NCI-H446 treated with DMSO at 0.1 percent for 48 hours (cell line): Measurements from ENCODE around the gene APC2.

Experiments
- DNase-seq: peaks from one replicate; lab custom pipeline; 2025; lab: John Stamatoyannopoulos, UW

The APC2 gene

DNA sequence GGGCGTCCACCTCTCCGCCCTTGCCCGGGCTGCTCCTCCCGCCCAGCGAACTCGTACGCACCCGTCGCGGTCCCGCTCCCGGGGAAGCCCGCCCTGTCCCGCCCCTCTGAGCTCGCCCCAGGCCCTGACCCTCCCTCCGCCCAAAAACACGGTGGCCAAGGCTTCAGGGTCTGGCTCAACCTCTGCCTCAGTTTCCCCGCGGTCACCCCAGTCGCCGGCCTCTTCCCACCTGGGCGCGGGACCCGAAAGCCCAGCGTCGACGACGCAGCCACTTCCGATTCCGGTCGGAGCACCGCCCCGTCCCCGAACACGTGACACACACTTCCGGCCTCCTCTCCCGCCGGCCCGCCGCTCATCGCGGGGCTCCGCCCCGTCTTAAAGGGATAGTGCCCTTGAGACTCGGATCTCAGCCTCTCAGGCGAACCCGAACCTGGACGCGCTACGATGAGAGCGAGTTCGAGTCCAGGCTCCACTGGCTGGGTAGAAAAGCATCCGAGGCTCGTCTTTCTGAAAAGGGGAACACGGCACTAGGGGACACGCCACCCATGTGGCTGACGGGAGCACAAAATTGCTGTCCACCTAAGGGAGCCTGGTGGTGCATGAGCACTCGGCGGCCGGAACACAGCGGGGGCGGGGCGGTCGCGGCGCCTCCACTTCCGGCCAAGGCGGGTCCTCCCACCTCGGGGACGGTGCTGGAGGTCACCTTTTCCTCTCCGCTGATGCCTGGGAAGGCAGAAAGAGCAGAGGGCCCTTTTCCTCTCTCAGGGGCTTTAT is 29.2 kb downstream of the APC2 start, which contains the start of gene C19orf25:
Gene C19orf25 (minus strand): TSS at position 282 of the 774 bp plus-strand sequence. CDS start 312 bp downstream, outside the sequence.
- DNase-seq, result peak; percentile 88

DNA sequence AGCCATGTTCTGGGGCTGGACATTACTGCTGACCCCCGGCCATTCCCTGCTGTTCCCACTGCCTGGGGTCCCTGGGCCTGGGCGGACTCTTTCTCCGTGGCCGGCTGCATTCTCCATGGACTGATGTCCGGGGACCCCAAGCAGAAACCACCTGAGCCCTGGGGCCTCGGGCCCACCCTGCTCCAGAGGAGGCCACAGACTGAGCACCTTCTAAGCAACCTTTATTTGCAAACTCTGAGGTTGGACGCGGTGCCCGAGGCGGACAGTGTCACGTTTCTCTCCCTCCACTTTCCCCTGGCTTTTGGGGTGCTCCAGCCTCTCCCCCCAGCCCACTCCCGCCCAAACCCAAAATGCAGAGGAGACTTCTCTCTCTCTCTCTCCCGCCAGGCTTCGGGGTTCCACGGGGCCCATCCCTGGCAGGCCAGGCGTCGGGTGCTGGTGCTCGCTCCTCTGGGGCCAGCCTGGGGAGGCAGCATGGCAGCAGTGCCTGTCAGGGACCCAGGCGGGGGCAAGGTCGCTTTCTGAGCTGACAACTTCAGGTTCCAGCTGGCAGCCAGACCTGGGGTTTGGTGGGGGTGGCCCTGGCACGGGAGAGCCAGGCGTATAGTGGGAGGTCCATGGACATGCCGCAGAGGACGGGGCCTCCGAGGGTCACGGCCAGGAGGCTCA is 31.4 kb downstream of the APC2 start:
- DNase-seq, result no peak

DNA sequence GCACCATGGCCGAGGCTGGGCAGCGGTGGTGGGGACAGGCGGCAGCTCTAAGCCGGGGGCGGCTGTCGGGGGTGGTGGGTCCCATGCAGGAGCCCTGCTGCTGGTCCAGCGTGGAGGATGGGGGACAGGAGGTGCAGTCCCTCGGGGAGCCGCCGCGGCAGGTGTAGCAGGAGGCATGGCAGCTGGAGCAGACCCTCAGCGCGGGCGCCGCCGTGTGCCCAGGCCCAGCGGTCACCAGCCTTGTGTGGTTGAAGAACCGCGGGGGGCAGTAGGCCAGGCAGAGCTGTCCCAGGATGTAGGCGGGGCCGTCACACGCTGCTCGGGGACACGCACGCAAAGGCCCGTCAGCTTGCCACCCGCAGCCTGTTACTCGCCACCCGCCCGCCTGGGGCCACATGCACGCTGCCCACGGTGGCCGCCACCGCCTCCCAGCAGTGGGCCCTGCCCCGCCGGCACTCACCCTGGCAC is 32.0 kb downstream of the APC2 start:
- DNase-seq, result no peak

- DNase-seq, result no peak
These were observed 32.6 kb downstream of the APC2 start for GRCh38 chr19:1482361-1483130.

DNA sequence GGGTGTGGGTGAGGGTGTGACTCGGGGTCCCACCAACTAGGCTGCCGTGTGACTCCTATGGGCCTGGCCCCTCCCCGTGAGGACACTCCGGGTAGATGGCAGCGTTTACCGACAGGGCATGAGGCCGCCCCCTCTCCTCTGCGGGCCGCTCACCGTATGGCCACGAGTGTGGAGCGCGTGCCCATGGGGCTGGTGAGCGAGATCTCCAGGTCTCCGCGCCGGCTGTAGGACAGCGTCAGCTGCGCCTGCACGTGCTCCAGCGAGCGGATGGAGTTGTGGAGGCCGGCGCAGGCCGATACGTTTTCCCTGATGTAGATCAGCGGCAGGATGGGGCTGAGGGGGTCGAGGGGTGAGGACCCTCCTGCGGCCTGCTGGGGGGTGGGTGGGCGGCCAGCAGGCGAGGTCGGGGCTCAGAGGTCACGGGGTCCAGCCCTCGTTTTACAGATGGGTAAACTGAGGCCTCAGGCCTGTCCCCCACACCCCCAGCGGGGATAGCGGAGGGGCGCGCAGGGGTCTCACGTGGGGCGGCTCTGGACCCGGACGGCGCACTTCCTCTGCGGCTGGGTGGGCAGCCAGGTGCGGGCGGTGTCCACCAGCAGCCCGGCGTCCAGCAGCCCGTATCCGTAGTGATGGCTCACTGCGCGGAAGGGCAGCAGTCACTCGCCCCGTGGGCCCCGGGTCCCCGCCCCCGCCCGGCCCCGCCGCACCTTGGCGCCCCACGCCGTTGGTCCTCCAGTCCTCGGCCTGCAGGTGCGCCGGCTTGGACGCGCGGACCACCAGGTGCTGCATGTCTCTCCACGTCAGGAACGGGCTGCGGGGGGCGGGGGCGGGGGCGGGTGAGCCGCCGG is 33.4 kb downstream of the APC2 start:
- DNase-seq, result no peak

DNA sequence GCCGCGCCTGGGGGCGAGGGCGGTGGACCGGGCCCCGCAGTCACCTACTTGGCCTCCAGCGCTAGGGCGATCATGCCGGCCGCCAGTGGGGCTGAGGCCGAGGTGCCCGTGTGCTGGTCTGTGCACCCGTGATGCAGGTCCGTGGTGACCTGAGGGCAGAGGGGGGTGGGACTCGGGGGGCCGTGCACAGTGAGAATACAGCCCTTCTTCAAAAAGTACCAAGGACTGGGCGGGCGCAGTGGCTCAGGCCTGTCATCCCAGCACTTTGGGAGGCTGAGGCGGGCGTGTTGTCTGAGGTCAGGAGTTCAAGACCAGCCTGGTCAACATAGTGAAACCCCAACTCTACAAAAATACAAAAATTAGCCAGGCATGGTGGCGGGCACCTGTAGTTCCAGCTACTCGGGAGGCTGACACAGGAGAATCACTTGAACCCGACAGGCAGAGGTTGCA is 34.1 kb downstream of the APC2 start:
- no peak for DNase-seq

DNA sequence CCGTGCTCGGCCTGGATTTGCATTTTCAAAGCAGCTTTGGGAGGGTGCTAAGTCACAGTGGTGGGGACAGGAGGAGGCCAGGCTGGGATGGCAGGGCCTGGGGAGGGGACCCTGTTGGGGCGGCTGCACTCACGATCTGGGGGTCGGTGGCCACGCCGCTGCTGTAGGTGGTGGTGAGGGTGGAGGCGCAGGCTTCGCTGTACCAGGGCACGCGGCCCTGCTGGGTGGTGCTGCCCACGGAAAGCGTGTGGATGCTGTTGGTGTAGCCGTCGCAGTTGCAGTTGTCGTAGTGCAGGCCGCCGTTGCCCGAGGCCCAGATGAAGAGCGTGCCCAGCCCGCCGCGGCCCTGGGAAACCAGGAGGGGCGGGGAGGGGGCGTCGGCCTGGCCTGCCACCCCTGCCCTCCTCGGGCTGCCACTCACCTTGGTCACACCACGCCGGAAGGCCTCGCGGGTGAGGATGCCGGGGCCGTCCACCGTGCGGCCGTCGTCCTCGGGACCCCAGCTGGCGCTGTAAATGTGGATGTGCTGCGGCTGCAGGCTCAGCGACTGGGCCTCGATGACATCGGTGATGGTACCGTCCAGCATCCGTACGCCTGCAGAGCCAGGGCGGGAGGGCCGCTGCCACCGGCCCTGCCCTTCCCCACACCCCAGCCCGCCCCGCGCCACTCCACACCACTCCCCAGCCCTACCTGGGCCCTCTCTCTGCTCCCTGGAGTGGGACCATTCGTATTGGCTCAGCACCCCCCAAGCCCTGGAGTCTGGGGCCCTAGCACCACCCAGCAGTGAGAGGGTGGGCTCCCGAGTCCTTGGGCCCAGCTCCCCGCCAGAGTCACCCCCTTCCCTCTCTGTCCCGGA is 37.0 kb downstream of the APC2 start:
- DNase-seq, result no peak

- no peak for DNase-seq
These were observed 37.8 kb downstream of the APC2 start for GRCh38 chr19:1487576-1488281.

DNA sequence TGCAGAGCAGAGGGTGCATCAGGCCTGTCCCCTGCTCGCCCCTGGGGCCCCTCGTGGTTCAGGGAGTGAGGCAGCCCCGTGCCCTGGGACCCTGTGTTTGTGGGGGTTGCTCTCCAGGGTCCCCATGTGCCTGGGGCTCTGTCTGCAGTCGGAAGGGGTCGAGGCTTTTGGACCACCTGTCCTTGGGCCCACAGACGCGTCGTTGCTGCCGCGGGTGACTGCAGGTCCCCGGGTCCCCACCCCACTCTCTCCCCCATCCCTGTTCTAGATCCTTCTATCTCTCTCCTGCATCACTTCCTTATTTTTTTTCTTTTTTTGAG is 38.3 kb downstream of the APC2 start:
- DNase-seq, result no peak

DNA sequence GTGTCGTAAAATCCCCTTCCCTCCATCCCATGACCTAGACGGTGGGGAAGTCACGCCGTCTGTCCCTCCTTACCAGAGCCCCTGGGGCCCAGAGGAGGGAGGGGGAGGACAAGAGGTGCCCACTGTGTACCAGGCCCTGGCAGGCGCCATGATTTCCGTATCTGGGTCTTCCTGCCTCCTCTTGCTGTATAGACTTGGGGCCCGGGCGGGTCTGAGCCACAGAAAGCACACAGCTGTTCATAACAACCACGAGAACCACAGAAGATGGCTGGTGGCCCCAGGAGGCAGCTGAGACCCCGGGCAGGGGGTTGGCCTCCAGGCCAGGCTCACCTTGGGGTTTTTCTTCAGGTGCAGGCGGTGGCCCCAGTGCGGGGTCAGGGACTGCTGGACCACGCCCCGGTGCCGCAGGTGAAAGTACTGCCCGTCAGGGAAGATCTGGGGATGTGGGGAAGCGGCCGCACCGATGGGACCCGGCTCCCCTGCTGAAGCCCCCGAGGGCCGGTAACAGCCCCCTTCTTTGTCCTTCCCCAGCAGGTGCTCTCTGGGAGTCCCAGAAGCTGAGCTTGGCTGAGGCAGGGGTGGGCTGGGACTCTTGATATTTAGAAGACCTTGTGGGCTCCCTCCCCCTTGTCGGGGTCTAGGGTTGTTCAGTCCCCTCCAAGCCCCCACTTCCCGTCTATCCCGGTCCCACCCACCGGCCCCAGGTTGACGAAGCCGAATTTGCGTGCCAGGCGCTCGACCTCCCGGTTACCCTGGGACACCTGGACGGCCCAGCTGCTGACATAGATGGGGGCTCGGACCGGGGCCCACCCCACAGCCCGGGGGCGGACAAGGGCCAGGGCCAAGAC is 39.8 kb downstream of the APC2 start:
- DNase-seq, result no peak

DNA sequence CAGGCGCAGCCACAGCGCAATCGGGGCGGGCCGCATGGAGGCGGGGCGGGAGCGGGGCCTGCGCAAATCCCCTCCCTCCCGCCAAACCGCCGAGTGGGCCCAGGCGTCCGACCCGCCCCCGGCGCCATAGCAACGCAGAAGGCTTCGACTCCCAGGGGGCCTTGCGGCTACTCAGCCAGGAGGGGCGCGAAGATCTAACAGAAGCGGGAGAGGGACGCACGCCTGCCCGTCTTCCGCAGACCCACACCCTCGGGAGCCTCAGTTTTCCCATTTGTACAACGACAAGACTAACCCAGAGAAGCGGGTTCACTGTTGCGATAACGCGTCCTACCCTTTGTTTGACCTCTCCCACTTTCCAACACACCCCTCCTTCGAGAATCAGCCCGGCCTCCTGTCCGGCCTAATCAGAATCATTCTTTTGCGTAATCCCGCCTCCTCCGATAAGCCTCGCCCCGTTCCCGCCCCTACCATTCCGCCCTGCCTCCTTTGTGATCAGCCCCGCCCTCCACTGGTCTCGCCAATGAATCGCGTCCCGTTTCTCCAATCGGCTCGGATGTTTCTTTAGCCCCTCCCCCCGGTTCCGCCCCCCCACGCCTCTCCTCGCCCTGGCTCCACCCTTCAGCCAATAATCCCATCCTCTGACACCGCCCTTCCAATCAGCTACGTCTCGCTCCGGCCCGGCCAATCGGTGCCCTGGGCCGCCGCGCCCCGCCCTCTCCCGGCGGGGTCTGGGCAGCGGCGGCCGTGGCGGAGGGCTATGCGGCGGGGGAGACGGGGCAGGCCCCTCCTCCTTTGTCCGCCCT is 40.6 kb downstream of the APC2 start, which contains the start of gene PCSK4:
Gene PCSK4 (minus strand): TSS at position 40 of the 803 bp plus-strand sequence. CDS start 4 bp downstream, at position 36.
- DNase-seq, result peak; percentile 98

DNA sequence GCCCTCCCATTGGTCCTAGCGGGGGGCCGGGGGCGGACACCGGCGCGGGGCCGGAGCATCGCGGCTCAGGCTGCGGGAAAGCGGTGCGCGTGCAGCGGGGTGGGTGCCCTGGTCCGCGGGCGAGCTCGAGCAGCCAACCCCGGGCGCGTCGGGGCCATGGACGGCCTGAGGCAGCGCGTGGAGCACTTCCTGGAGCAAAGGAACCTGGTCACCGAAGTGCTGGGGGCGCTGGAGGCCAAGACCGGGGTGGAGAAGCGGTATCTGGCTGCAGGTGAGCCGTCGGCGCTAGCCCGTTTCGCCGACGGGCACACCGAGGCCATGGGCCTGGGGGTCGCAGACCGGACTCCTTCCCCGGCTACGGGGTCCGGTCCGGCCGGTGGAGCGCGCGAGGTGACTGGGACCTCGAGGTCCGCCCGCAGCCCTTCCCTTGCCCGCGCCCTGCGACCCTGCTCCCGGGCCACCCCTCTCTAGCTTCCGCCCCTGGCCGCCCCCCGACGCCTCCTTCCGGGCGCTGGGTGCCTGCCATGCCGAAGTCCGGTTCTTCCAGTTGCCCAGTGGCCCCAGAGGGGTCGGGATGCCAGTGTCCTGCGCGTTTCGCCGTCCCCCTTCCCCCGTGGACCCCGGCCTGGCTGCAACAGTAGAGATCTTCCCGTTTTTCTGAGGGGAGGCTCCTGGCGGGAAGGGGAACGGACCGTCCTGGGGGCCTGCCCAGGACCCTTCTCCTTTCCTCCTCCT is 41.4 kb downstream of the APC2 start, which contains the start of gene REEP6:
Gene REEP6 (plus strand): TSS at position 68 of the 735 bp plus-strand sequence. CDS start 89 bp downstream, at position 157.
- DNase-seq, result no peak

DNA sequence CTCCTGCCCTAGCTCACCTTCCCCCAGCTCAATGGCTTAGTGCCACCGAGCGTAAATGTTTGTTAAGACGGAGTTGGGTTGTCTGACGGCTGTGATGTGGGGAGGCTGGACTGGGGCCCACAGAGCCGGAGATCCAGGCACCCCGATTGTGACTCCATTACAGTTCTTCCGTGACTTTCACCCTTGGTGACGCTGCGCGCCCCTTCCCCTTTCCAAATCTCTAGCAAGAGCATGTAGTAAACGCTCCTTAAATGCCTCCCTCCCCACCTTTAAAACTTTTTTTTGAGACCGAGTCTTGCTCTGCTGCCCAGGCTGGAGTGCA is 41.9 kb downstream of the APC2 start:
- no peak for DNase-seq

DNA sequence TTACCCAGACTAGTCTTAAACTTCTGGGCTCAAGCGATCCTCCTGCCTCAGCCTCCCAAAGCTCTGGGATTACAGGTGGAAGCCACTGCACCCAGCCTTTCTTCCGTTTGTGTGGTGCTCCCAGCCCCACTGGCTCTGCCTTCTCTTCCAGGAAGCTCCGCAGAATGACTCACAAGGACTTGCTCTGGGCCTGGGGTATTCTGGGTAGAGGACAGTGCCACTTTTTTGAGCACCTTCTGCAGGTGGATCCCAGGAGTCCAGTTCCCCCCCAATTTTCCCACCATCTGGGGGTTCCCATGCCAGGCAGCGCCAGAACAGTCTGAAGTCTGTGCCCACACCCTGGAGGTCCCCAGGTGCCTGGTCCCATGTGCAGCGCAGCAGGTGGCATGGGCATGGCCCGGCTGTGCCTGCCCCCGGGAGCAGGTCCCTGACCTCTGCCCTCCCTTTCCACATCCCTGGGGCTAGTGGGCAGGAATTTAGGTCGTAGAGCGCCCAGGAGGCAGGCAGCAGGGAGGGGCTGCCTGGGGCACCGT is 42.6 kb downstream of the APC2 start:
- DNase-seq, result no peak

GRCh38 chr19:1494115-1494815 is 44.3 kb downstream of the APC2 start:
- DNase-seq, result no peak

DNA sequence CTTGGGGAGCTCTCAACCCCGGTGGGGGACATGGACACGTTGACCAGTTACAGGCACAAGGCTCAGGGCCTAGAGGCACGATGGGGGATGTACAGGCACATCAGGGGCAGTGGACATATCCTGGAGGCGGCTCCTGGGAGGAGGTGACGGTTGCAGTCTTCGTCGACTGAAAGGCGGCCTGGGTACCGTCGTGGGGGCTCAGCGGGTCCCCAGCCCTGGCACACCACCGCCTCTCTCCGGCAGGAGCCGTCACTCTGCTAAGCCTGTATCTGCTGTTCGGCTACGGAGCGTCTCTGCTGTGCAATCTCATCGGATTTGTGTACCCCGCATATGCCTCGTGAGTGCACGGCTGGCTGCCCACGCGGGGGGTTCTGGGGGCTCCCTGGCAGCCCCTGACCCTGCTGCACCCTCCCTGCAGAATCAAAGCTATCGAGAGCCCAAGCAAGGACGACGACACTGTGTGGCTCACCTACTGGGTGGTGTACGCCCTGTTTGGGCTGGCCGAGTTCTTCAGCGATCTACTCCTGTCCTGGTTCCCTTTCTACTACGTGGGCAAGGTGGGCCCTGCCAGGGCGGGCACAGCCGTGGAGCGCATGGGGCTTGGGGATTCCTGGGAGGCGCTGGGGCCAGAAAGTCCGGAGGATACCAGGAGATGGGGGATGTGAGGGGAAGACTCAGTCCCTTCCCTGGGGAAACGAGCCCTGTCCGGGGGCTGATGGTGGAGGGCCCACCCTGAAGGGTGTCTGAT is 45.3 kb downstream of the APC2 start:
- DNase-seq, result no peak
